Caco-2 (cell line): ENCODE measurements around the gene PARD3. TPM values are rescaled to one million over a fixed set of nuclear protein-coding genes. Genes with fewer than 3 reads are reported as not detected.

Experiments used
- BruUV-seq: library from RNA; stranded (reverse); fragments of 400-500 nt; replicated peaks from 2 replicates; lab custom pipeline; 2021; lab: Mats Ljungman, UMichigan
- CTCF ChIA-PET: fragments of 300-600 bp; sonication (Branson Sonifier 250); formaldehyde crosslinking; loops from one replicate; lab custom pipeline; 2022; ENCODE audit warnings: antibody characterized with exemption; lab: Charles Lee
- POLR2A ChIA-PET: fragments of 300-600 bp; sonication (Branson Sonifier 250); formaldehyde crosslinking; loops from one replicate; lab custom pipeline; 2022; ENCODE audit warnings: antibody characterized with exemption; lab: Charles Lee
- DNase-seq, 2 experiments: peaks; one replicate each; pipeline versions ENCODE4 v3.0.0 to v3.0.0-alpha.2; 2020 to 2022
- H3K27me3 ChIP-seq: replicated peaks from 2 replicates; pipeline ENCODE4 v1.6.0; 2011; ENCODE audit warnings: low read length; ENCODE audit not compliant: control insufficient read depth, insufficient read depth
- H3K36me3 ChIP-seq: 2 replicates; pipeline ENCODE4 v1.5.1; 2011; ENCODE audit warnings: low read length; ENCODE audit not compliant: control insufficient read depth, insufficient read depth
- H3K4me1 ChIP-seq: fragments of 250-450 bp; sonication (Bioruptor Pico); 2 replicates; pipeline ENCODE4 v1.5.1; 2020; ENCODE audit warnings: mild to moderate bottlenecking
- H3K4me3 ChIP-seq: 2 replicates; pipeline ENCODE4 v1.5.1; 2011; ENCODE audit warnings: low read depth, mild to moderate bottlenecking, control low read depth, low read length
- H3K9me3 ChIP-seq: fragments of 250-450 bp; sonication (Bioruptor Pico); 2 replicates; pipeline ENCODE4 v1.5.1; 2020; ENCODE audit warnings: mild to moderate bottlenecking, moderate library complexity
- H3K27ac Mint-ChIP-seq: one replicate; pipeline ENCODE4 v1.8.0; 2022; ENCODE audit warnings: mixed read lengths; ENCODE audit not compliant: unreplicated experiment
- H3K27me3 Mint-ChIP-seq: one replicate; pipeline ENCODE4 v1.8.0; 2022; ENCODE audit warnings: mixed read lengths; ENCODE audit not compliant: insufficient read depth, unreplicated experiment
- H3K36me3 Mint-ChIP-seq: one replicate; pipeline ENCODE4 v1.8.0; 2022; ENCODE audit warnings: mild to moderate bottlenecking, mixed read lengths; ENCODE audit not compliant: insufficient read depth, unreplicated experiment
- H3K4me1 Mint-ChIP-seq: one replicate; pipeline ENCODE4 v1.8.0; 2022; ENCODE audit warnings: low read depth, mixed read lengths; ENCODE audit not compliant: unreplicated experiment
- H3K4me3 Mint-ChIP-seq: one replicate; pipeline ENCODE4 v1.8.0; 2022; ENCODE audit warnings: mild to moderate bottlenecking, moderate library complexity, mixed read lengths; ENCODE audit not compliant: unreplicated experiment
- H3K9me3 Mint-ChIP-seq: one replicate; pipeline ENCODE4 v1.8.0; 2022; ENCODE audit warnings: mixed read lengths; ENCODE audit not compliant: unreplicated experiment
- CTCF ChIP-seq, 2 experiments: fragments of 200-600 bp in 1 of 2; IDR thresholded peaks; 1 replicate in 1 of 2; 2 replicates in 1 of 2; pipeline versions ENCODE4 v1.5.1 to v1.8.0; 2011 to 2022; ENCODE audit warnings: antibody characterized with exemption in 1 of 2, control low read depth in 1 of 2, inconsistent platforms in 1 of 2, low read depth in 1 of 2, low read length in 1 of 2, mild to moderate bottlenecking in 1 of 2, moderate library complexity in 1 of 2; ENCODE audit not compliant: insufficient read depth in 1 of 2, severe bottlenecking in 1 of 2, unreplicated experiment in 1 of 2
- intact Hi-C: fragments of 100-400 bp; cut with micrococcal nuclease; formaldehyde crosslinking; loops from one replicate; pipeline ENCODE4 v1.10.0; 2022; ENCODE audit not compliant: unreplicated experiment
- total RNA-seq: library from RNA; stranded (reverse); gene quantifications from 2 replicates; pipeline ENCODE4 v1.2.3, GENCODE V29; 2022

The PARD3 gene
- total RNA-seq, 1 experiment from 2014 or later, result 80.7 TPM

- CTCF ChIA-PET, result interaction anchor here (1.0 kb wide), 1 partner anchor 352 kb away, joined by 3 read pairs; no protein-coding TSS in a partner anchor
- no peak overlapping the region for H3K27ac Mint-ChIP-seq
- Histone ChIP-seq H3K36me3 (no peaks in the 10 kb centered on the region), H3K4me3 (no peak overlapping the region), H3K4me1 (peaks cover 4% of the 10 kb centered on the region; the same call in 1 of the 2 replicates), H3K27me3 (no peaks in the 10 kb centered on the region), H3K9me3 (no peaks in the 10 kb centered on the region)
- TF ChIP-seq CTCF (IDR thresholded peaks at IDR 0.05; ENCODE audit: insufficient read depth in 1 of 2, low read depth in 1 of 2, low read length in 1 of 2, severe bottlenecking in 1 of 2, unreplicated experiment in 1 of 2), result no peak
- intact Hi-C loops, result no loop called here
- H3K4me3 Mint-ChIP-seq, result no peak overlapping the region
- peaks cover 26% of the 10 kb centered on the region for H3K4me1 Mint-ChIP-seq
- no peak for DNase-seq
- H3K9me3 Mint-ChIP-seq, result no peaks in the 10 kb centered on the region
- H3K36me3 Mint-ChIP-seq, result peaks cover 5% of the 10 kb centered on the region
- POLR2A ChIA-PET, result no interaction called here
- no TSS peak for BruUV-seq
- H3K27me3 Mint-ChIP-seq, result no peaks in the 10 kb centered on the region
Observed at GRCh38 chr10:34433241-34434076, 381.6 kb downstream of the PARD3 start.

GRCh38 chr10:34432589-34432988 lies 382.5 kb downstream of the PARD3 start:
- H3K9me3 ChIP-seq, result no peaks in the 10 kb centered on the region
- no TSS peak for BruUV-seq
- Mint-ChIP-seq H3K36me3 (peaks cover 12% of the 10 kb centered on the region), H3K27ac (no peak overlapping the region), H3K27me3 (no peaks in the 10 kb centered on the region), H3K4me1 (peaks cover 31% of the 10 kb centered on the region), H3K4me3 (no peak overlapping the region), H3K9me3 (peaks cover 8% of the 10 kb centered on the region)
- intact Hi-C loops, result no loop called here
- DNase-seq, result no peak
- no peak for TF ChIP-seq CTCF (IDR thresholded peaks at IDR 0.05; ENCODE audit: insufficient read depth in 1 of 2, low read depth in 1 of 2, low read length in 1 of 2, severe bottlenecking in 1 of 2, unreplicated experiment in 1 of 2)
- POLR2A ChIA-PET, result no interaction called here
- CTCF ChIA-PET, result no interaction called here
- no peak overlapping the region for H3K4me3 ChIP-seq
- H3K4me1 ChIP-seq, result peaks cover 12% of the 10 kb centered on the region
- no peaks in the 10 kb centered on the region for H3K27me3 ChIP-seq
- H3K36me3 ChIP-seq, result no peaks in the 10 kb centered on the region

- H3K9me3 Mint-ChIP-seq, result peaks cover 12% of the 10 kb centered on the region
- no peak overlapping the region for H3K4me3 Mint-ChIP-seq
- no peak overlapping the region for H3K27ac Mint-ChIP-seq
- CTCF ChIA-PET, result no interaction called here
- H3K4me1 ChIP-seq, result peaks cover 28% of the 10 kb centered on the region
- peaks cover 21% of the 10 kb centered on the region for H3K36me3 Mint-ChIP-seq
- H3K4me3 ChIP-seq, result no peak overlapping the region
- no peak for DNase-seq
- no peaks in the 10 kb centered on the region for H3K9me3 ChIP-seq
- H3K4me1 Mint-ChIP-seq, result peaks cover 45% of the 10 kb centered on the region
- POLR2A ChIA-PET, result no interaction called here
- no peak for TF ChIP-seq CTCF (IDR thresholded peaks at IDR 0.05; ENCODE audit: insufficient read depth in 1 of 2, low read depth in 1 of 2, low read length in 1 of 2, severe bottlenecking in 1 of 2, unreplicated experiment in 1 of 2)
- no peaks in the 10 kb centered on the region for H3K36me3 ChIP-seq
- BruUV-seq, result no TSS peak
- H3K27me3 Mint-ChIP-seq, result no peaks in the 10 kb centered on the region
- no peaks in the 10 kb centered on the region for H3K27me3 ChIP-seq
- intact Hi-C loops, result no loop called here
Observed at GRCh38 chr10:34430685-34431084, 384.4 kb downstream of the PARD3 start.
